ENCODE results near the gene KMT2C. TPM values are rescaled to one million over a fixed set of nuclear protein-coding genes. Genes with fewer than 3 reads are reported as not detected.

KMT2C gene
- total and polyA plus RNA-seq, 10 of the 15 experiments (the other 5 are each of a cell fraction or from before 2014, with no cell fraction given), result 3.3 to 45.2 (median 19.2) TPM

GRCh38 chr7:152158801-152159587 lies 276.8 kb downstream of the KMT2C start (continued):
- TF ChIP-seq, protein P1, sequence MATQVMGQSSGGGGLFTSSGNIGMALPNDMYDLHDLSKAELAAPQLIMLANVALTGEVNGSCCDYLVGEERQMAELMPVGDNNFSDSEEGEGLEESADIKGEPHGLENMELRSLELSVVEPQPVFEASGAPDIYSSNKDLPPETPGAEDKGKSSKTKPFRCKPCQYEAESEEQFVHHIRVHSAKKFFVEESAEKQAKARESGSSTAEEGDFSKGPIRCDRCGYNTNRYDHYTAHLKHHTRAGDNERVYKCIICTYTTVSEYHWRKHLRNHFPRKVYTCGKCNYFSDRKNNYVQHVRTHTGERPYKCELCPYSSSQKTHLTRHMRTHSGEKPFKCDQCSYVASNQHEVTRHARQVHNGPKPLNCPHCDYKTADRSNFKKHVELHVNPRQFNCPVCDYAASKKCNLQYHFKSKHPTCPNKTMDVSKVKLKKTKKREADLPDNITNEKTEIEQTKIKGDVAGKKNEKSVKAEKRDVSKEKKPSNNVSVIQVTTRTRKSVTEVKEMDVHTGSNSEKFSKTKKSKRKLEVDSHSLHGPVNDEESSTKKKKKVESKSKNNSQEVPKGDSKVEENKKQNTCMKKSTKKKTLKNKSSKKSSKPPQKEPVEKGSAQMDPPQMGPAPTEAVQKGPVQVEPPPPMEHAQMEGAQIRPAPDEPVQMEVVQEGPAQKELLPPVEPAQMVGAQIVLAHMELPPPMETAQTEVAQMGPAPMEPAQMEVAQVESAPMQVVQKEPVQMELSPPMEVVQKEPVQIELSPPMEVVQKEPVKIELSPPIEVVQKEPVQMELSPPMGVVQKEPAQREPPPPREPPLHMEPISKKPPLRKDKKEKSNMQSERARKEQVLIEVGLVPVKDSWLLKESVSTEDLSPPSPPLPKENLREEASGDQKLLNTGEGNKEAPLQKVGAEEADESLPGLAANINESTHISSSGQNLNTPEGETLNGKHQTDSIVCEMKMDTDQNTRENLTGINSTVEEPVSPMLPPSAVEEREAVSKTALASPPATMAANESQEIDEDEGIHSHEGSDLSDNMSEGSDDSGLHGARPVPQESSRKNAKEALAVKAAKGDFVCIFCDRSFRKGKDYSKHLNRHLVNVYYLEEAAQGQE (IDR thresholded peaks at IDR 0.05; ENCODE audit: low read depth, low read length), result no peak
- TF ChIP-seq POU2F2 (IDR thresholded peaks at IDR 0.05; ENCODE audit: borderline replicate concordance, low read depth, low read length), result peak; percentile 82; the same call in 2 of the 3 replicates
- TF ChIP-seq FOXK2 (IDR thresholded peaks at IDR 0.05), result no peak
- no peak for TF ChIP-seq LARP7 (IDR thresholded peaks at IDR 0.05)
- TF ChIP-seq RB1 (IDR thresholded peaks at IDR 0.05; ENCODE audit: borderline replicate concordance), result no peak
- no peak for TF ChIP-seq EZH2 (IDR thresholded peaks at IDR 0.05; ENCODE audit: borderline replicate concordance, control insufficient read depth, low read depth, low read length)
- peak; percentile 98 for TF ChIP-seq MTA2 (IDR thresholded peaks at IDR 0.05; ENCODE audit: low read depth)
- TF ChIP-seq, protein P2, sequence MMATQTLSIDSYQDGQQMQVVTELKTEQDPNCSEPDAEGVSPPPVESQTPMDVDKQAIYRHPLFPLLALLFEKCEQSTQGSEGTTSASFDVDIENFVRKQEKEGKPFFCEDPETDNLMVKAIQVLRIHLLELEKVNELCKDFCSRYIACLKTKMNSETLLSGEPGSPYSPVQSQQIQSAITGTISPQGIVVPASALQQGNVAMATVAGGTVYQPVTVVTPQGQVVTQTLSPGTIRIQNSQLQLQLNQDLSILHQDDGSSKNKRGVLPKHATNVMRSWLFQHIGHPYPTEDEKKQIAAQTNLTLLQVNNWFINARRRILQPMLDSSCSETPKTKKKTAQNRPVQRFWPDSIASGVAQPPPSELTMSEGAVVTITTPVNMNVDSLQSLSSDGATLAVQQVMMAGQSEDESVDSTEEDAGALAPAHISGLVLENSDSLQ (IDR thresholded peaks at IDR 0.05), result no peak; the same call in 1 of the 2 replicates
- peak; percentile 97 for TF ChIP-seq IKZF1 (conservative IDR thresholded peaks at IDR 0.05)
- peak; percentile 91 for TF ChIP-seq IRF4 (IDR thresholded peaks at IDR 0.05; ENCODE audit: low read depth, low read length)
- peak; percentile 97 for TF ChIP-seq MEF2A (IDR thresholded peaks at IDR 0.05; ENCODE audit: insufficient read depth, low read depth, low read length)
- no peak for TF ChIP-seq EGR1 (IDR thresholded peaks at IDR 0.05; ENCODE audit: borderline replicate concordance in 1 of 2, low read depth in 2 of 2, low read length in 2 of 2)
- no peak for TF ChIP-seq POLR2AphosphoS5 (IDR thresholded peaks at IDR 0.05; ENCODE audit: low read length)
- no peak for TF ChIP-seq SIX5 (IDR thresholded peaks at IDR 0.05; ENCODE audit: low read depth, low read length, severe bottlenecking)
- TF ChIP-seq ZNF274 (IDR thresholded peaks at IDR 0.05; ENCODE audit: insufficient read depth, insufficient read length), result no peak
- 0 out of 4 replicates have a peak, but pooled peaks of 1 of the 2 experiments have one; percentile 37 for TF ChIP-seq SRF (IDR thresholded peaks at IDR 0.05; ENCODE audit: low read depth in 2 of 2, low read length in 2 of 2)
- peak; percentile 12; the same call in 1 of the 2 replicates for TF ChIP-seq RAD21 (IDR thresholded peaks at IDR 0.05; ENCODE audit: insufficient read depth, low read depth, low read length)
- 0 out of 2 replicates have a peak, but pooled peaks have one; percentile 31 for TF ChIP-seq ASH2L (IDR thresholded peaks at IDR 0.05; ENCODE audit: borderline replicate concordance, low read depth)
- peak; percentile 85 to 94; a peak in 3 of 4 replicates for TF ChIP-seq EP300 (IDR thresholded peaks at IDR 0.05; ENCODE audit: borderline replicate concordance in 1 of 2, control insufficient read depth in 1 of 2, low read depth in 2 of 2, low read length in 2 of 2)
- TF ChIP-seq TCF7 (IDR thresholded peaks at IDR 0.05; ENCODE audit: borderline replicate concordance), result peak; percentile 21; the same call in 1 of the 2 replicates
- TF ChIP-seq MYB (IDR thresholded peaks at IDR 0.05; ENCODE audit: borderline replicate concordance, low read depth, low read length), result peak; percentile 79
- TF ChIP-seq CHD4 (IDR thresholded peaks at IDR 0.05), result no peak
- TF ChIP-seq CHD2 (IDR thresholded peaks at IDR 0.05; ENCODE audit: borderline replicate concordance, low read depth, low read length), result peak; percentile 77
- peak; percentile 96 for TF ChIP-seq GATAD2B (conservative IDR thresholded peaks at IDR 0.05; ENCODE audit: low read depth)
- TF ChIP-seq NFXL1 (IDR thresholded peaks at IDR 0.05; ENCODE audit: borderline replicate concordance), result no peak
- no peak for TF ChIP-seq NFYA (IDR thresholded peaks at IDR 0.05; ENCODE audit: borderline replicate concordance, low read depth, low read length)
- TF ChIP-seq JUND (IDR thresholded peaks at IDR 0.05; ENCODE audit: low read depth, low read length), result no peak

Data from GM12878 (cell line).